Gastroesophageal sphincter (tissue), 4 donors: ENCODE measurements around the gene ADAMTS17. TPM values are rescaled to one million over a fixed set of nuclear protein-coding genes. Genes with fewer than 3 reads are reported as not detected.

Source experiments
- ATAC-seq: fragments of 150-250 bp; one replicate; pipeline ENCODE4 v1.9.1; 2016; ENCODE audit warnings: mild to moderate bottlenecking, moderate library complexity
- H3K27ac ChIP-seq, 4 donors: fragments of 200-600 bp; sonication (generic) in 3 of 4; 1 replicate in 3 of 4; 2 replicates in 1 of 4; pipeline ENCODE4 v1.5.1; 2016 to 2019
- H3K27me3 ChIP-seq: fragments of 200-600 bp; sonication (generic); one replicate; pipeline ENCODE4 v1.5.1; 2019
- H3K36me3 ChIP-seq, 2 donors: fragments of 200-600 bp; sonication (generic); one replicate each; pipeline ENCODE4 v1.5.1; 2019; ENCODE audit warnings: control low read depth in 1 of 2
- H3K4me1 ChIP-seq, 3 donors: fragments of 200-600 bp; sonication (generic); 1 replicate in 2 of 3; 2 replicates in 1 of 3; pipeline ENCODE4 v1.5.1; 2016 to 2019; ENCODE audit warnings: control low read depth in 2 of 3
- H3K4me3 ChIP-seq, 2 donors: fragments of 200-600 bp; sonication (generic); one replicate each; pipeline ENCODE4 v1.5.1; 2019; ENCODE audit warnings: mild to moderate bottlenecking in 1 of 2, moderate library complexity in 1 of 2
- H3K9me3 ChIP-seq, 3 donors: fragments of 200-600 bp; sonication (generic); one replicate each; pipeline ENCODE4 v1.5.1; 2017 to 2019; ENCODE audit warnings: control low read depth in 2 of 3
- CTCF ChIP-seq, 4 experiments: fragments of 200-600 bp in 2 of 4; fragments of 450-650 bp in 2 of 4; sonication (generic) in 1 of 4; IDR thresholded peaks; one replicate each; pipeline ENCODE4 v1.5.1; 2017 to 2019; ENCODE audit warnings: antibody characterized with exemption in 4 of 4, mild to moderate bottlenecking in 2 of 4, moderate library complexity in 2 of 4
- EP300 ChIP-seq: sonication (generic); formaldehyde crosslinking; IDR thresholded peaks from one replicate; pipeline ENCODE4 v1.6.1; 2017; ENCODE audit warnings: antibody characterized with exemption, mild to moderate bottlenecking
- POLR2A ChIP-seq, 2 donors: fragments of 450-650 bp; IDR thresholded peaks; one replicate each; pipeline ENCODE4 v1.6.1; 2017; ENCODE audit warnings: antibody characterized with exemption in 2 of 2, mild to moderate bottlenecking in 2 of 2, moderate library complexity in 1 of 2
- POLR2AphosphoS5 ChIP-seq: sonication (generic); formaldehyde crosslinking; IDR thresholded peaks from one replicate; pipeline ENCODE4 v1.6.1; 2017; ENCODE audit warnings: antibody characterized with exemption
- WGBS, 2 donors: methylation state at CpG; one replicate each; pipeline ENCODE4 v1.1.5; 2018; ENCODE audit warnings: low coverage in 1 of 2; 5-methylcytosine and 5-hydroxymethylcytosine counted together
- total RNA-seq, 4 donors: library from RNA; depleted of rRNA; stranded (reverse); fragments of >200 nt; gene quantifications; one replicate each; pipeline ENCODE4 v1.1.0, GENCODE V29; 2016

The ADAMTS17 gene
- total RNA-seq, 4 donors from 2014 or later, result 4.9 to 14.0 (median 11.3) TPM

GRCh38 chr15:100052716-100053473 is 288.9 kb downstream of the ADAMTS17 start:
- WGBS, 2 donors, result 91 to 94% methylated on average over 8 to 12 of the region's 19 CpGs
- H3K4me1 ChIP-seq, result no peaks in the 10 kb centered on the region
- H3K36me3 ChIP-seq, result no peaks in the 10 kb centered on the region
- no peaks in the 10 kb centered on the region for H3K9me3 ChIP-seq
- no peak overlapping the region for H3K27ac ChIP-seq
- no peak for TF ChIP-seq POLR2AphosphoS5
- TF ChIP-seq POLR2A (IDR thresholded peaks at IDR 0.05), result no peak
- no peak overlapping the region for H3K4me3 ChIP-seq
- ATAC-seq, result no peak
- no peaks in the 10 kb centered on the region for H3K27me3 ChIP-seq

- no peak for TF ChIP-seq POLR2A (IDR thresholded peaks at IDR 0.05)
- TF ChIP-seq EP300, result no peak
- TF ChIP-seq POLR2AphosphoS5, result no peak
- TF ChIP-seq CTCF (IDR thresholded peaks at IDR 0.05), result no peak
- ATAC-seq, result no peak
- H3K27ac ChIP-seq, result no peak overlapping the region
- 81 to 90% methylated on average over 7 to 16 of the region's 19 CpGs for WGBS, 2 donors
- H3K9me3 ChIP-seq, result no peaks in the 10 kb centered on the region
- H3K4me1 ChIP-seq, result no peaks in the 10 kb centered on the region
- H3K4me3 ChIP-seq, result no peak overlapping the region
- H3K36me3 ChIP-seq, result no peaks in the 10 kb centered on the region
- H3K27me3 ChIP-seq, result no peaks in the 10 kb centered on the region
Observed at GRCh38 chr15:100050877-100051786, 290.6 kb downstream of the ADAMTS17 start.

GRCh38 chr15:100049936-100050876 is 291.6 kb downstream of the ADAMTS17 start:
- H3K9me3 ChIP-seq, result no peaks in the 10 kb centered on the region
- no peak overlapping the region for H3K4me3 ChIP-seq
- no peak overlapping the region for H3K27ac ChIP-seq
- no peaks in the 10 kb centered on the region for H3K4me1 ChIP-seq
- H3K36me3 ChIP-seq, result no peaks in the 10 kb centered on the region
- 87 to 97% methylated on average over 4 to 7 of the region's 10 CpGs for WGBS, 2 donors
- TF ChIP-seq POLR2AphosphoS5, result no peak
- TF ChIP-seq POLR2A (IDR thresholded peaks at IDR 0.05), result no peak
- TF ChIP-seq EP300, result no peak
- no peak for TF ChIP-seq CTCF (IDR thresholded peaks at IDR 0.05)
- no peak for ATAC-seq
- no peaks in the 10 kb centered on the region for H3K27me3 ChIP-seq

GRCh38 chr15:100049483-100049882 is 292.3 kb downstream of the ADAMTS17 start:
- H3K4me1 ChIP-seq, result no peaks in the 10 kb centered on the region
- no peak overlapping the region for H3K4me3 ChIP-seq
- ATAC-seq, result no peak
- H3K27ac ChIP-seq, result no peak overlapping the region
- H3K36me3 ChIP-seq, result no peaks in the 10 kb centered on the region
- TF ChIP-seq CTCF (IDR thresholded peaks at IDR 0.05), result no peak
- no peak for TF ChIP-seq POLR2A (IDR thresholded peaks at IDR 0.05)
- no CpG with 5 or more reads among the region's 2 CpGs for WGBS, 2 donors
- no peaks in the 10 kb centered on the region for H3K27me3 ChIP-seq
- H3K9me3 ChIP-seq, result no peaks in the 10 kb centered on the region

- no peak for ATAC-seq
- no CpG with 5 or more reads among the region's 11 CpGs for WGBS, 2 donors
- Histone ChIP-seq H3K27ac (no peak overlapping the region), H3K36me3 (no peaks in the 10 kb centered on the region), H3K27me3 (no peaks in the 10 kb centered on the region), H3K4me3 (no peak overlapping the region), H3K9me3 (no peaks in the 10 kb centered on the region), H3K4me1 (no peaks in the 10 kb centered on the region)
- TF ChIP-seq CTCF (IDR thresholded peaks at IDR 0.05) (no peak), POLR2AphosphoS5 (no peak), POLR2A (IDR thresholded peaks at IDR 0.05) (no peak), EP300 (no peak)
Observed at GRCh38 chr15:100048736-100049135, 293.0 kb downstream of the ADAMTS17 start.
